ENCODE results near the gene DYRK1A.

DNA sequence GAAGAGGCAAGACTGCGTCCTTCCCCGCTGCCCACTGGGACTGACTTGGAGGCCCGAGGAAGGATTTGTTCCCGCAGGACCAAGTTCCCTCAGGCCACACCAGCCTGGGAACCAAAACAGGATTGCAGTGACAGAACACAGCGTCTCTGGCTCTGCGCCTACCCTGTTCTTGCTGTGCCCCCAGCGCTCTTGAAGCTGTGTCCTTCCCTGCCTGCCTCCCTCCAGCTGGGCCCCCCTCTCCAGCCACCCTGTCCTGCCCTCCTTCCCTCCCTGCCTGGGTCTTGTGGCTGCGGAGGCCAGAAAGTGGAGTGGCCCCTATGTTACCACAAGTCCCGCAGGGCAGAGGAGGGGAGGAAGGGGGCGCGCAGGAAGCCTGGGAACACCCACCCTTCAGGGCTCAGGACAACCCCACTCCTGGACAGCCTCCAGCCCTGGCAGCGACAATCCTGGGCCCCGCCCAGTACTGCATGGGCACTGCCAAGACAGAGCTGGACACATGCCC is 164.9 kb downstream of the DYRK1A start:
- TF ChIP-seq, protein P1, sequence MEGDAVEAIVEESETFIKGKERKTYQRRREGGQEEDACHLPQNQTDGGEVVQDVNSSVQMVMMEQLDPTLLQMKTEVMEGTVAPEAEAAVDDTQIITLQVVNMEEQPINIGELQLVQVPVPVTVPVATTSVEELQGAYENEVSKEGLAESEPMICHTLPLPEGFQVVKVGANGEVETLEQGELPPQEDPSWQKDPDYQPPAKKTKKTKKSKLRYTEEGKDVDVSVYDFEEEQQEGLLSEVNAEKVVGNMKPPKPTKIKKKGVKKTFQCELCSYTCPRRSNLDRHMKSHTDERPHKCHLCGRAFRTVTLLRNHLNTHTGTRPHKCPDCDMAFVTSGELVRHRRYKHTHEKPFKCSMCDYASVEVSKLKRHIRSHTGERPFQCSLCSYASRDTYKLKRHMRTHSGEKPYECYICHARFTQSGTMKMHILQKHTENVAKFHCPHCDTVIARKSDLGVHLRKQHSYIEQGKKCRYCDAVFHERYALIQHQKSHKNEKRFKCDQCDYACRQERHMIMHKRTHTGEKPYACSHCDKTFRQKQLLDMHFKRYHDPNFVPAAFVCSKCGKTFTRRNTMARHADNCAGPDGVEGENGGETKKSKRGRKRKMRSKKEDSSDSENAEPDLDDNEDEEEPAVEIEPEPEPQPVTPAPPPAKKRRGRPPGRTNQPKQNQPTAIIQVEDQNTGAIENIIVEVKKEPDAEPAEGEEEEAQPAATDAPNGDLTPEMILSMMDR (IDR thresholded peaks at IDR 0.05) = no peak
- no peak for TF ChIP-seq EZH2phosphoT487 (IDR thresholded peaks at IDR 0.05)
- no peak for TF ChIP-seq EZH2 (IDR thresholded peaks at IDR 0.05)

Measured in neural progenitor cell (in vitro differentiated cells).